ENCODE data around the gene TMEM120B.
A peak's percentile ranks its signal among the peaks of the same experiment; 100 is the strongest.

TMEM120B gene

DNA sequence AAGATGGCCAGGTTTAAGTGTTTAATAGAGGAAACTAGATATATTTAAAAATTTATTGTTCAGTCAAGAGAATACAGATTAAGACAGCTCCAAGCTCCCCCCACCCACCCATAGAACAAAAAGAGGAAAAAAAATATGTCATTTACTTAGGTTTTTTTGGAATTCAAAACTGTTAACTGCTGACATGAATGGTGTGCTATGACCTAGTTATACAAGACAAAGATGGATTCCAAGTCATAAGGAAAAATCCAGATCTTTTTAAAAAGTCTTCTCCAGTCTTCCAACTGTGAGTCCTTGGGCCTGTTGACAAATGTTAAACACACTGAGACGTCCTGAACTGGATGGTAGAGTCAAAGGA, 89.9 kb downstream of the TMEM120B start:
- Mint-ChIP-seq H3K4me1 (peaks cover 47% of the 10 kb centered on the region), H3K27ac (ENCODE audit: low read depth) (peak overlapping the region; percentile 100)
- ATAC-seq (replicated peaks; ENCODE audit: extremely low read depth, poor library complexity, severe bottlenecking): no peak

DNA sequence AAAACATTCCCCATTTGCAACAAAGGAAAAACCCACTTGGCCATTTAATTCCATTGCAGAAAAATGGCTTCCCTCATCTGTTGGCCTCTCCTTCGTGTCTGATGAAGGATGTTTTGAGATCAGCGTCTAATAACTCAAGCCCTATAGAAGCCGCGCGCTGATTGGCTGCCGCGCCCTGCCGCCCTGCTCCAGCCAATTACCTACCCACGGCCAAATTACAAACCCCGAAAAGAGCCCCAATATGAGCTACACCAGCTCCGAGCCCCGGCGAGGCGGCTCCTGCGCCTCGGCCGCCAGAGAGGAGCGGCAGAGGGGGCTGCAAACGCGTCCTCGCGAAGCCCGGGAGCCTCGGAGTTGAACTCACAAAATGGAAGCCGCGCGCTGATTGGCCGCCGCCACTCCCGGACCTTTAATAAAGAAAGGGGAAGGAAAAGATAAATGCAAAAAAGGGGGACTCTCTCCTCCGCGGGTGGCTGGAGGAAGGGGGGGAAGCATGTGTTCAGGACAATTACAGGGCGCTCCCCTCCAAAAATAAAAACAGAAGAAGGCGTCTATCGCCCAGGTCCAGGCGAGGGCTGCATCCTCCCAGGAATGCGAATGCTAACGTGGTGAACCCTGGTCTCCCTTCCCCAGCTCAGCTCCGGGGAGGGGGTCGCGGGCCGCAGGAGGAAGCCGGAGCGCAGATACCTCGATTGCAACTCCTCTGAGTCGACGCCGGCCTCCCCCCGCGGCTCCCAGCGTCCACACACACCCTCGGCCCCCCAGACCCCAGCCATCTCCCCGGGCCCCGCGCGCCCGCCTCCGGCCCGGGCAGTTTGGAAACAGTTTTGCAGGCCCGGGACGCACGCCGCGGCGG, 90.5 kb downstream of the TMEM120B start:
- peak overlapping the region; percentile 99 for H3K4me3 Mint-ChIP-seq
- H3K4me1 Mint-ChIP-seq: peaks cover 45% of the 10 kb centered on the region
- H3K27ac Mint-ChIP-seq (ENCODE audit: low read depth): peak overlapping the region; percentile 100
- DNase-seq (ENCODE audit: low spot score in 2 of 2) (peak; percentile 82 to 88), ATAC-seq (replicated peaks; ENCODE audit: extremely low read depth, poor library complexity, severe bottlenecking) (peak; percentile 62)
- no peaks in the 10 kb centered on the region for H3K9me3 Mint-ChIP-seq
- peaks cover 67% of the 10 kb centered on the region for H3K36me3 Mint-ChIP-seq (ENCODE audit: insufficient read depth)
- no peaks in the 10 kb centered on the region for H3K27me3 Mint-ChIP-seq

More for the DNA sequence above, 89.9 kb downstream of the TMEM120B start:
- peak overlapping the region; percentile 99 for H3K4me3 Mint-ChIP-seq
- H3K36me3 Mint-ChIP-seq (ENCODE audit: insufficient read depth): peaks cover 65% of the 10 kb centered on the region
- no peaks in the 10 kb centered on the region for H3K27me3 Mint-ChIP-seq
- no peaks in the 10 kb centered on the region for H3K9me3 Mint-ChIP-seq
- no peak for DNase-seq (ENCODE audit: low spot score in 2 of 2)

- peaks cover 65% of the 10 kb centered on the region for H3K36me3 Mint-ChIP-seq (ENCODE audit: insufficient read depth)
- no peaks in the 10 kb centered on the region for H3K9me3 Mint-ChIP-seq
- H3K4me1 Mint-ChIP-seq: peaks cover 41% of the 10 kb centered on the region
- peak within 1 kb of the TSS; percentile 99 for H3K4me3 Mint-ChIP-seq
- DNase-seq (ENCODE audit: low spot score in 2 of 2): no peak
- H3K27ac Mint-ChIP-seq (ENCODE audit: low read depth): peak within 1 kb of the TSS; percentile 100
- no peaks in the 10 kb centered on the region for H3K27me3 Mint-ChIP-seq
- no peak for ATAC-seq (replicated peaks; ENCODE audit: extremely low read depth, poor library complexity, severe bottlenecking)
Measured at GRCh38 chr12:121803861-121804416, 91.4 kb downstream of the TMEM120B start, which contains the start of gene SETD1B. SETD1B (plus strand) TSS chr12:121804009; CDS start chr12:121804738, 729 bp downstream.

DNA sequence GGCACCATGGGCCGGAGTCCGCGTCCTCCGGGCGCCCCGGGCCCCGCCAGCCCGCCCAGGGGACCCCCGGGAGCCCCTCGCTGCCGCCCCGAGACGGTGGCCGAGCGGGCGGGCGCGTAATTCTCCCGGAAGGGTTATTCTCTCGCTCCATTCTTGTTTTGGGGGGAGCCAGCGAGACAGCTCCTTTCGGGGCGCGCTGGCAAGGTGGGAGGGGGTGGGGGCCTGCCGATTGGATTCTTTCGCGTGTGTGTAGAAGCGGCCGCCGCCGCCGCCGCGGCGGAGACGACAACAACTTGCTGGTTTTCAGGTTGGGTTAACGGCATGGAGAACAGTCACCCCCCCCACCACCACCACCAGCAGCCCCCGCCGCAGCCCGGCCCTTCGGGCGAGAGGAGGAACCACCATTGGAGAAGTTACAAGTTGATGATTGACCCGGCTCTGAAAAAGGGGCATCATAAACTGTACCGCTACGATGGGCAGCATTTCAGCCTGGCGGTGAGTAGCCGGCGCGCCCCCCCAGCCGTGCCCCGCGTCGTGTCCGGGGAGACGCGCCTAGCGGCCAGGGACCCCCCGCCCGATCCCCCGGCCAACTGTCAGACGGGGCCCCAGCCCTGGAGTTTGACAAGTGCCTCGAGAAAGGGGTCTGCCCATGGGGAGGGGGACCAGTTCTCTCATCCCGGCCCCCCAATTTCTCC, 92.0 kb downstream of the TMEM120B start:
- H3K9me3 Mint-ChIP-seq: no peaks in the 10 kb centered on the region
- peak overlapping the region; percentile 99 for H3K4me3 Mint-ChIP-seq
- H3K27me3 Mint-ChIP-seq: no peaks in the 10 kb centered on the region
- DNase-seq (ENCODE audit: low spot score in 2 of 2) (no peak), ATAC-seq (replicated peaks; ENCODE audit: extremely low read depth, poor library complexity, severe bottlenecking) (peak; percentile 2)
- peaks cover 36% of the 10 kb centered on the region for H3K4me1 Mint-ChIP-seq
- H3K36me3 Mint-ChIP-seq (ENCODE audit: insufficient read depth): peaks cover 65% of the 10 kb centered on the region
- H3K27ac Mint-ChIP-seq (ENCODE audit: low read depth): peak overlapping the region; percentile 95

- Mint-ChIP-seq H3K27me3 (no peaks in the 10 kb centered on the region), H3K4me1 (peaks cover 36% of the 10 kb centered on the region), H3K4me3 (peak overlapping the region; percentile 99), H3K27ac (ENCODE audit: low read depth) (peak overlapping the region; percentile 95), H3K9me3 (no peaks in the 10 kb centered on the region), H3K36me3 (ENCODE audit: insufficient read depth) (peaks cover 67% of the 10 kb centered on the region)
- no peak for DNase-seq (ENCODE audit: low spot score in 2 of 2)
- no peak for ATAC-seq (replicated peaks; ENCODE audit: extremely low read depth, poor library complexity, severe bottlenecking)
Measured at GRCh38 chr12:121805171-121806008, 92.8 kb downstream of the TMEM120B start.

DNA sequence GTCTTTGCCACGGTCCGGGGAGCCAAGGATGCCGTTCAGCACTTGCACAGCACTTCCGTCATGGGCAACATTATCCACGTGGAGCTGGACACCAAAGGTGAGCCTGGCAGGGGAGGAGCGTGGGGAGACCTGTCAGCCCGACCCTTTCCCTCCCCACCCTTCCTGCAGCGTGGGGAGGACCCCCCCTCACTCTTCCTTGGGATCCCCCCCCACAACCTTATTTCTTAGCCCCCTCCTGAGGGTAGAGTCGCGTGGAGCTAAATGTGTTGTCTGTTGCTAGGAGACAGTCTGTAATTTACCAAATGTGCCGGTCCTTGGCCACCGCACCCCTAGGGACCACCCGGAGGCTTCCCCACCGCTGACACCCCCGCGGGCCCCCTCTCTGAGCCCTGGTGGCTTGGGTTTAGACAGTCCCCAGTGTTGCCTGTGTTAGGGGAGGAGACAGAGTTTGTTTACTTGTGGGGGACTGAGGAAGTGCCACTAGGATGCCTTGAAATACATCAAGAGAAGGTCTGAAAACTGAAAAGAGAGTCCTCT, 93.5 kb downstream of the TMEM120B start:
- ATAC-seq (replicated peaks; ENCODE audit: extremely low read depth, poor library complexity, severe bottlenecking): peak; percentile 23
- no peak for DNase-seq (ENCODE audit: low spot score in 2 of 2)
- H3K9me3 Mint-ChIP-seq: no peaks in the 10 kb centered on the region
- H3K4me3 Mint-ChIP-seq: peak overlapping the region; percentile 99
- peaks cover 70% of the 10 kb centered on the region for H3K36me3 Mint-ChIP-seq (ENCODE audit: insufficient read depth)
- H3K27ac Mint-ChIP-seq (ENCODE audit: low read depth): peak overlapping the region; percentile 95
- H3K4me1 Mint-ChIP-seq: peaks cover 41% of the 10 kb centered on the region
- no peaks in the 10 kb centered on the region for H3K27me3 Mint-ChIP-seq

DNA sequence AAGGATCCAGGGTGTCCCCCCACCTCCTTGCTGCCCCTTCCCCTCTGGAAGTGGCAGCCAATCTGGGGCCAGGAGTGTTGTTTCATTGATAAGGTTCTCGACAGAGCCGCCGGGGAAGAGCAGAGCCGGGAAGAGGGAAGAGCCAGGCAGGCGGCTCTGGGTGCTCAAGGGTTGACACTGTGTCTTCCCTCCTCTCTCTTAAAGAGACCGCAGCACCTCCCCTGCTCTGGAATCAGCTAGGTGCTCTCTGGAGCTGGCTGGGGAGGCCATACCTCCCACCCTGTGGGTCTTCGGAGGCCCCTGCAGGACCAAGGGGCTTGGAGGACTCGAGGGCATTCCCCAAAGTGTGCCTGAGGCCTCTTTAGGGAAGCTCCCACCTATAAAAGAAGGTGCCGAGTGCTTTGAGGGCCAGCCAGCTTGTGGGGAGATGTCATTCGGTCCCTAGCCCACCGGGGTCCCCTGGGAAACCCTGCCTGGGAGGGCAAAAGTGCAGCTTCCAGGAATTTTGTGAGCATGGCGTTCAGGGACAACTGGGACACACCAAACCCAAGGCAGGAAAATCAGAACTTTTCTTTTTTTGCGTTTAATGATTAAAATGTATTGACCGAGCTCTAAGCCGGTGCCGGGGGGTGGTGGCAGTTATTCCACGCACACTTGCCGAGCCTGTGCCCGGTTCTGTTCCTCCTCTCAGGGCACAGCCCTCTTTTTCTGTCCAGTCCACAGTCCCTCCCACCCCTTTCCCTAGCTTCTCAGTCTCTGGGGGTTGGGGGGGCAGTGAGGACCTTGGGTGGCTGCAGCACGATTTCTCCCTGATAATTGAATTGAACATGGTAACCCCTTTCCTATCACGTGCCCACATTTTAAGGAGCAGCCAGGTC, 94.2 kb downstream of the TMEM120B start:
- Mint-ChIP-seq H3K27ac (ENCODE audit: low read depth) (peak overlapping the region; percentile 95), H3K4me1 (peaks cover 45% of the 10 kb centered on the region), H3K27me3 (no peaks in the 10 kb centered on the region), H3K4me3 (peak overlapping the region; percentile 99), H3K9me3 (no peaks in the 10 kb centered on the region), H3K36me3 (ENCODE audit: insufficient read depth) (peaks cover 66% of the 10 kb centered on the region)
- DNase-seq (ENCODE audit: low spot score in 2 of 2) (no peak), ATAC-seq (replicated peaks; ENCODE audit: extremely low read depth, poor library complexity, severe bottlenecking) (no peak)

DNA sequence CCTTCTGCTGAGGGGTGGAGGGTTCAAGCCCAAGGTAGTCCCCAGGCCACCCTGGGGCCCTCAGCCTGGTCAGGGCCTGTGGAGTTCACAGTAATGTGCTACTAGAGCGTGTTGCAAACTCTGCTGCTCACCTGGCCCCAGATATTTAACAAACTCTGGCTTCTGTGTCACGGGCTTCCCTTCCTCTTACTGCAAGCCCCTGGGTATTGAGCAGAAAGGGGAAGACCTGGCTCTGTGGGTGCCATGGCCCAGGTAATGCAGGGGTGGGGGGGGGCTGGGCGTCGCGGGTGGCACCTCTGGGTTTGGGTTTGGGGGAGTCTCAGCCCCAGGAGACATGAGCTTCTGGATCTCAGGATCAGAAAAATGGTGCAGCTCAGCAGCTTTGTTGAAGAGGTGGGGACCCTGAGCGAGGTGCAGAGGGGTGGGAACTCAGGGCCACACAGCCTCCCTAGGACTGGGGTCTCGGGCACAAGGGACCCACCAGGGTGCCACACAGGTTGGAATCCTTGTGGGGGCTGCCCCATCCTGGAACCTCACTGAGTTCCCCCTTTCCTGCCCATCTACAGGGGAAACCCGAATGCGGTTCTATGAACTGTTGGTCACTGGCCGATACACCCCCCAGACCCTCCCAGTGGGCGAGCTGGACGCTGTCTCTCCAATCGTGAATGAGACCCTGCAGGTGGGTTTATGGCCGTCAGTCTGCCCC, 95.2 kb downstream of the TMEM120B start:
- no peak for ATAC-seq (replicated peaks; ENCODE audit: extremely low read depth, poor library complexity, severe bottlenecking)
- peak overlapping the region; percentile 99 for H3K4me3 Mint-ChIP-seq
- H3K4me1 Mint-ChIP-seq: peaks cover 45% of the 10 kb centered on the region
- peak overlapping the region; percentile 35 for H3K27ac Mint-ChIP-seq (ENCODE audit: low read depth)
- no peaks in the 10 kb centered on the region for H3K9me3 Mint-ChIP-seq
- peaks cover 60% of the 10 kb centered on the region for H3K36me3 Mint-ChIP-seq (ENCODE audit: insufficient read depth)
- DNase-seq (ENCODE audit: low spot score in 2 of 2): no peak
- H3K27me3 Mint-ChIP-seq: no peaks in the 10 kb centered on the region

- DNase-seq (ENCODE audit: low spot score in 2 of 2) (no peak), ATAC-seq (replicated peaks; ENCODE audit: extremely low read depth, poor library complexity, severe bottlenecking) (no peak)
- Mint-ChIP-seq H3K27me3 (no peaks in the 10 kb centered on the region), H3K4me3 (peak overlapping the region; percentile 63), H3K9me3 (no peaks in the 10 kb centered on the region), H3K4me1 (peaks cover 47% of the 10 kb centered on the region), H3K36me3 (ENCODE audit: insufficient read depth) (peaks cover 61% of the 10 kb centered on the region), H3K27ac (ENCODE audit: low read depth) (peak overlapping the region; percentile 71)
Measured at GRCh38 chr12:121808623-121809022, 96.1 kb downstream of the TMEM120B start.

DNA sequence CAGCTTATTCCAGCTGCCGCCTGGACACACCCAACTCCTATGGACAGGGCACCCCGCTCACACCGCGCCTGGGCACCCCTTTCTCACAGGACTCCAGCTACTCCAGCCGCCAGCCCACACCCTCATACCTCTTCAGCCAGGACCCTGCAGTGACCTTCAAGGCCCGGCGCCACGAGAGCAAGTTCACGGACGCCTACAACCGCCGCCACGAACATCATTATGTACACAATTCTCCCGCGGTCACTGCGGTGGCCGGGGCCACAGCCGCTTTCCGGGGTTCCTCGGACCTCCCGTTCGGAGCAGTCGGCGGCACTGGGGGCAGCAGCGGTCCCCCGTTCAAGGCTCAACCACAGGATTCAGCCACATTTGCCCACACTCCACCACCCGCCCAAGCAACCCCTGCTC, 97.2 kb downstream of the TMEM120B start:
- no peak overlapping the region for H3K27ac Mint-ChIP-seq (ENCODE audit: low read depth)
- DNase-seq (ENCODE audit: low spot score in 2 of 2): no peak
- H3K27me3 Mint-ChIP-seq: no peaks in the 10 kb centered on the region
- no peak for ATAC-seq (replicated peaks; ENCODE audit: extremely low read depth, poor library complexity, severe bottlenecking)
- H3K4me3 Mint-ChIP-seq: no peak overlapping the region
- peaks cover 50% of the 10 kb centered on the region for H3K4me1 Mint-ChIP-seq
- peaks cover 61% of the 10 kb centered on the region for H3K36me3 Mint-ChIP-seq (ENCODE audit: insufficient read depth)
- H3K9me3 Mint-ChIP-seq: no peaks in the 10 kb centered on the region

All from central memory CD8-positive, alpha-beta T cell (primary cell).